K562 (cell line): Measurements from ENCODE around the gene GTF2I. TPM values are rescaled to one million over a fixed set of nuclear protein-coding genes. Genes with fewer than 3 reads are reported as not detected.

Experiments used
- BRD9 ChIP-seq: fragments of 450-650 bp; IDR thresholded peaks from 2 replicates; pipeline ENCODE4 v1.6.1; 2018; ENCODE audit warnings: low read depth; ENCODE audit not compliant: partially characterized antibody
- CREB3L1 ChIP-seq: fragments of 450-650 bp; IDR thresholded peaks from 2 replicates; pipeline ENCODE4 v1.6.1; 2014; ENCODE audit warnings: low read depth, mild to moderate bottlenecking, moderate library complexity, borderline replicate concordance
- GATAD2B ChIP-seq: fragments of 450-650 bp; IDR thresholded peaks from 2 replicates; pipeline ENCODE4 v1.6.1; 2017; ENCODE audit warnings: mild to moderate bottlenecking, borderline replicate concordance
- HDAC2 ChIP-seq: fragments of 450-650 bp; IDR thresholded peaks from 2 replicates; pipeline ENCODE4 v1.6.1; 2016; ENCODE audit warnings: mild to moderate bottlenecking
- HNRNPUL1 ChIP-seq: fragments of 200-400 bp; formaldehyde crosslinking; IDR thresholded peaks from 2 replicates; pipeline ENCODE4 v1.6.1; 2017; ENCODE audit warnings: low read length
- KAT8 ChIP-seq: fragments of 450-650 bp; IDR thresholded peaks from 2 replicates; pipeline ENCODE4 v1.6.1; 2016; ENCODE audit warnings: low read depth, mild to moderate bottlenecking
- KDM4B ChIP-seq, 2 experiments: fragments of 450-650 bp in 1 of 2; sonication (generic) in 1 of 2; IDR thresholded peaks; 2 replicates each; pipeline ENCODE4 v1.6.1; 2016 to 2017; ENCODE audit warnings: borderline replicate concordance in 2 of 2, antibody characterized with exemption in 1 of 2, low read depth in 1 of 2, mild to moderate bottlenecking in 1 of 2
- MITF ChIP-seq: IDR thresholded peaks from 2 replicates; pipeline ENCODE4 v1.6.1; 2014; ENCODE audit warnings: antibody characterized with exemption
- MYNN ChIP-seq, 2 experiments: sonication (generic); formaldehyde crosslinking in 1 of 2; IDR thresholded peaks; 2 replicates each; pipeline versions ENCODE4 v1.5.0 to v1.6.1; 2016 to 2020; ENCODE audit warnings: antibody characterized with exemption in 1 of 2, missing genetic modification reagents in 1 of 2
- NR2C1 ChIP-seq, 2 experiments: fragments of 450-650 bp; IDR thresholded peaks; 2 replicates each; pipeline ENCODE4 v1.6.1; 2017; ENCODE audit warnings: mild to moderate bottlenecking in 2 of 2, antibody characterized with exemption in 1 of 2, inconsistent platforms in 1 of 2, missing compliant biosample characterization in 1 of 2, missing genetic modification characterization in 1 of 2
- NRF1 ChIP-seq, 2 experiments: fragments of 450-650 bp; IDR thresholded peaks in 1 of 2; conservative IDR thresholded peaks in 1 of 2; 2 replicates each; pipeline ENCODE4 v1.6.1; 2014; ENCODE audit warnings: mild to moderate bottlenecking in 2 of 2
- PCBP2 ChIP-seq: fragments of 200-400 bp; formaldehyde crosslinking; IDR thresholded peaks from 2 replicates; pipeline ENCODE4 v1.6.1; 2018; ENCODE audit warnings: low read length, low read depth, mild to moderate bottlenecking, moderate library complexity; ENCODE audit not compliant: poor library complexity, severe bottlenecking
- PHF20 ChIP-seq: fragments of 450-650 bp; IDR thresholded peaks from 2 replicates; pipeline ENCODE4 v1.6.1; 2018; ENCODE audit not compliant: partially characterized antibody
- RNF2 ChIP-seq: sonication (generic); IDR thresholded peaks from 2 replicates; pipeline ENCODE4 v1.6.1; 2016
- ZNF785 ChIP-seq: fragments of 250-450 bp; sonication (Bioruptor Pico); IDR thresholded peaks from 2 replicates; pipeline ENCODE4 v1.4.0; 2020; ENCODE audit warnings: mild to moderate bottlenecking
- polyA plus RNA-seq, 8 experiments: library from polyadenylated mRNA; depleted of rRNA in 4 of 8; stranded (reverse) in 5 of 8; unstranded in 3 of 8; fragments of >200 nt; fragmentation: Nextera tagmentation in 2 of 8; fragmentation: Illumina TruSeq in 1 of 8; extraction: Ambion mirVana in 2 of 8; extraction: Trizol in 1 of 8; gene quantifications; 2 replicates each; pipeline versions ENCODE4 v1.2.1 to v1.2.3, GENCODE V29; 2011 to 2014; ENCODE audit warnings: inconsistent platforms in 1 of 8, missing spikeins in 1 of 8
- total RNA-seq, 7 experiments: library from RNA; depleted of rRNA in 6 of 7; stranded (reverse); fragments of >200 nt in 6 of 7; fragmentation: Illumina TruSeq in 2 of 7; extraction: Trizol in 2 of 7; gene quantifications; 2 replicates each; pipeline versions ENCODE4 v1.2.1 to v1.2.3, GENCODE V29; 2011 to 2021; ENCODE audit warnings: low replicate concordance in 1 of 7
- TF ChIP-seq, protein P1 (sequence below): IDR thresholded peaks from 2 replicates; pipeline ENCODE4 v1.6.1; 2011; ENCODE audit warnings: borderline replicate concordance, low read depth, mild to moderate bottlenecking, moderate library complexity, low read length; ENCODE audit not compliant: insufficient read depth, poor library complexity, severe bottlenecking

GTF2I gene
- total and polyA plus RNA-seq, 9 of the 15 experiments (the other 6 are each of a cell fraction or from before 2014, with no cell fraction given), result 8.4 to 161 (median 90.0) TPM

DNA sequence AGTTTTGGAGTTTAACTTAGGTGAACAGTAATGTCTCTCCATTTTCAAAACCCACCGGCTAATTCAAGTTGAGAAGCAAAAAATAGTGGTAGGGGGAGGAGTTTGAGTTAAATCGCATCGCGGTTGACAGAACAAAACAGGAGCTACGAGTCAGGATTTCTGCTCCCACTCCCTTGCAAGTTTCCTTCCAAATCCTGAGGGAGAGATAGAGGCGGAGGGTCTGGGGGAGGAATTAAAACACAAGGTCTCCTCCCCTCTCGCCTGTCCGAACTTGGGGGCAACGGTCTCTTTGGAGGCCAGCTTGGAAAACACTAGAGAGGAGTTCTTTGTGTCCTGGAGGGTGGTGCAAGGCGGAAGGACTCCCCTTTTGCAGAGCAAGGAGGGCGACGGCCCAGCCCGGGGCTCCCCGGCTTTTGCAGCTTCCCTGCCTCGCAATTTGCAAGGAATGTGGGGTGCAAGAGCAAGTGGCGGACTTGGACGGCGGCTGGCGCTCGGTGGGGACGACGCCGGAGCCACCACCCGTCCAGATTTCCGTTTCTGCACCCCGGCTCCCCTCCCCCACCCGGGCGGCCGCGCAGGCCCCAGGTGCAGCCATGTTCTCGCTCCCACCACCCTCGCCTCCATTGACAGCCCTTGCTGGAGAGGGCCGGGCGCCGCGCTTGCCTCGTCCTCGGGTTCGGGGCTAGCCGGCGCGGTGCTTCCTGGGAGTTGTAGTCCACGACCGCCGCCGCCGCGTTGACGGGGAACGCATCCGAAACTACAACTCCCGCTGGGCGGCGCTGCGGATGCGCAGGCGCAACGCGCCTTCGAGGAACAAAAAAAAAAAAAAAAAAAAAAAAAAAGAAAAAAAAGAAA, 454 bp upstream of the GTF2I start (continued):
- TF ChIP-seq CREB3L1 (0 out of 2 replicates have a peak, but pooled peaks have one; percentile 46), MYNN (IDR thresholded peaks at IDR 0.05) (peak; percentile 63; the same call in 1 of the 2 replicates), MYNN (CRISPR knock-in tag; IDR thresholded peaks at IDR 0.05) (no peak), NRF1 (conservative IDR thresholded peaks at IDR 0.05 in 1 of 2, IDR thresholded peaks at IDR 0.05 in 1 of 2) (peak; percentile 97), RNF2 (peak; percentile 30; the same call in 1 of the 2 replicates), MITF (0 out of 2 replicates have a peak, but pooled peaks have one; percentile 10), GATAD2B (no peak), HDAC2 (0 out of 2 replicates have a peak, but pooled peaks have one; percentile 40), HNRNPUL1 (no peak), PCBP2 (peak; percentile 11), PHF20 (peak; percentile 49), KDM4B (IDR thresholded peaks at IDR 0.05; ENCODE audit: borderline replicate concordance in 2 of 2, low read depth in 1 of 2) (0 out of 4 replicates have a peak, but pooled peaks of 1 of the 2 experiments have one; percentile 40), NR2C1 (IDR thresholded peaks at IDR 0.05) (peak; percentile 21; the same call in 1 of the 2 replicates), NR2C1 (tag; IDR thresholded peaks at IDR 0.05) (no peak), ZNF785 (no peak), BRD9 (peak; percentile 59), KAT8 (no peak)
- TF ChIP-seq, protein P1, sequence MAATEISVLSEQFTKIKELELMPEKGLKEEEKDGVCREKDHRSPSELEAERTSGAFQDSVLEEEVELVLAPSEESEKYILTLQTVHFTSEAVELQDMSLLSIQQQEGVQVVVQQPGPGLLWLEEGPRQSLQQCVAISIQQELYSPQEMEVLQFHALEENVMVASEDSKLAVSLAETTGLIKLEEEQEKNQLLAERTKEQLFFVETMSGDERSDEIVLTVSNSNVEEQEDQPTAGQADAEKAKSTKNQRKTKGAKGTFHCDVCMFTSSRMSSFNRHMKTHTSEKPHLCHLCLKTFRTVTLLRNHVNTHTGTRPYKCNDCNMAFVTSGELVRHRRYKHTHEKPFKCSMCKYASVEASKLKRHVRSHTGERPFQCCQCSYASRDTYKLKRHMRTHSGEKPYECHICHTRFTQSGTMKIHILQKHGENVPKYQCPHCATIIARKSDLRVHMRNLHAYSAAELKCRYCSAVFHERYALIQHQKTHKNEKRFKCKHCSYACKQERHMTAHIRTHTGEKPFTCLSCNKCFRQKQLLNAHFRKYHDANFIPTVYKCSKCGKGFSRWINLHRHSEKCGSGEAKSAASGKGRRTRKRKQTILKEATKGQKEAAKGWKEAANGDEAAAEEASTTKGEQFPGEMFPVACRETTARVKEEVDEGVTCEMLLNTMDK, result no peak
